ENCODE measurements around the gene NR2F1. TPM values are rescaled to one million over a fixed set of nuclear protein-coding genes. Genes with fewer than 3 reads are reported as not detected.

NR2F1 gene
- total RNA-seq, 6 experiments from 2014 or later = 5.3 to 12.1 (median 9.4) TPM

DNA sequence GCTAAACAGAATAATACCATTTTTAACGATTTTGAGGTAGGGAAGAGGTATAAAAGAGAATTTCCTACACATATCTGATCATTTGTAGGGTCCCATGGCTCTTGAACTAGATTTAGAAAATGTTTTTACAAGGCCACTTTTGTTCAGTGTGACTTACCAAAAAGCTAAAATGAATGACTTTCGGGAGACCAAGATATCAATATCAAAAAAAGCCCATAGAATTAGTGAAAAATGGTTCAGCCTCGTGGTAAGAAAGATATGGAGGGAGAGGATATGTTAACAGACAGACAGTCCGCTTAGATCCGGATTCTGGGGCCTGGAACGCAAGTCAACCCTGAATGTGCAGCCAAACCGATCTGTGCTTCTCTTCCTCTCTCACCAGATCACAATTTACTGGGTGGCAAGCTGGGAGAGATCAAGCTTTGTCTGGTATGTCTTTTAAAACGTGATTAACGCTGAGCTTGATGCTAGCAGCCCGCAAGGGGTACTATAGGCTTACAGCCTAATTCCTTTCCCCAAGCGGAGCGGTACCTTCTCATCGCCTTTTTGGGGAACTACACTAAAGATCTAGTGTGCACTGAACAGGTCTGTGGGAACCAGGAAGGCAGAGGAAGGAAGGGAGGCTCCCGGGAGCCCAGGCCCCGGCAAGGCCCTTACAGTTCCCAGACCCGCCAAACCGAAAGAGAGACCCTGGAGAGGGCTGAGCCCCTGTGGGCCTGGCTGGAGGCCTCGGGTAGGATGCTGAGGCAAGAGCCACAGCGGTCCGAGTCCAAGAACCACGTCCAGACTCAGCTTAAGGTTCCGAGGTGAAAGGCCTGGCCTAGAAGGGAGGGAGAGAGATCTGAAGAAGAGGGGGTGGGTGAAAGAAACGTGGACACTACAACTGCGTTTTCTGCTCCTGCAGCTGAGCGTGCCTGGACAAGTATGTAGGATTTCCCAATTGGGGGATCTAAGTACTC lies 4.9 kb upstream of the NR2F1 start:
- Histone ChIP-seq H3K27me3 (peaks cover 0 to 6% of the 10 kb centered on the region in 2 donors), H3K4me3 (peak overlapping the region in 2 of 3 donors; percentile 53 to 61), H3K9me3 (no peaks in the 10 kb centered on the region), H3K4me1 (peaks cover 0 to 16% (median 0%) of the 10 kb centered on the region in 4 donors), H3K36me3 (no peaks in the 10 kb centered on the region), H3K27ac (peak overlapping the region; percentile 80 to 86 (median 83))
- 62% methylated on average over 25 of the region's 25 CpGs for WGBS (ENCODE audit: insufficient coverage, low coverage, low lambda C conversion rate, missing lambda C conversion rate)
- intact Hi-C loops (cut with DNase I) = no loop called here
- ATAC-seq (no peak), DNase-seq (no peak)
- no peak for TF ChIP-seq POLR2A (IDR thresholded peaks at IDR 0.05)
- TF ChIP-seq, protein P1, sequence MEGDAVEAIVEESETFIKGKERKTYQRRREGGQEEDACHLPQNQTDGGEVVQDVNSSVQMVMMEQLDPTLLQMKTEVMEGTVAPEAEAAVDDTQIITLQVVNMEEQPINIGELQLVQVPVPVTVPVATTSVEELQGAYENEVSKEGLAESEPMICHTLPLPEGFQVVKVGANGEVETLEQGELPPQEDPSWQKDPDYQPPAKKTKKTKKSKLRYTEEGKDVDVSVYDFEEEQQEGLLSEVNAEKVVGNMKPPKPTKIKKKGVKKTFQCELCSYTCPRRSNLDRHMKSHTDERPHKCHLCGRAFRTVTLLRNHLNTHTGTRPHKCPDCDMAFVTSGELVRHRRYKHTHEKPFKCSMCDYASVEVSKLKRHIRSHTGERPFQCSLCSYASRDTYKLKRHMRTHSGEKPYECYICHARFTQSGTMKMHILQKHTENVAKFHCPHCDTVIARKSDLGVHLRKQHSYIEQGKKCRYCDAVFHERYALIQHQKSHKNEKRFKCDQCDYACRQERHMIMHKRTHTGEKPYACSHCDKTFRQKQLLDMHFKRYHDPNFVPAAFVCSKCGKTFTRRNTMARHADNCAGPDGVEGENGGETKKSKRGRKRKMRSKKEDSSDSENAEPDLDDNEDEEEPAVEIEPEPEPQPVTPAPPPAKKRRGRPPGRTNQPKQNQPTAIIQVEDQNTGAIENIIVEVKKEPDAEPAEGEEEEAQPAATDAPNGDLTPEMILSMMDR (IDR thresholded peaks at IDR 0.05) = no peak

DNA sequence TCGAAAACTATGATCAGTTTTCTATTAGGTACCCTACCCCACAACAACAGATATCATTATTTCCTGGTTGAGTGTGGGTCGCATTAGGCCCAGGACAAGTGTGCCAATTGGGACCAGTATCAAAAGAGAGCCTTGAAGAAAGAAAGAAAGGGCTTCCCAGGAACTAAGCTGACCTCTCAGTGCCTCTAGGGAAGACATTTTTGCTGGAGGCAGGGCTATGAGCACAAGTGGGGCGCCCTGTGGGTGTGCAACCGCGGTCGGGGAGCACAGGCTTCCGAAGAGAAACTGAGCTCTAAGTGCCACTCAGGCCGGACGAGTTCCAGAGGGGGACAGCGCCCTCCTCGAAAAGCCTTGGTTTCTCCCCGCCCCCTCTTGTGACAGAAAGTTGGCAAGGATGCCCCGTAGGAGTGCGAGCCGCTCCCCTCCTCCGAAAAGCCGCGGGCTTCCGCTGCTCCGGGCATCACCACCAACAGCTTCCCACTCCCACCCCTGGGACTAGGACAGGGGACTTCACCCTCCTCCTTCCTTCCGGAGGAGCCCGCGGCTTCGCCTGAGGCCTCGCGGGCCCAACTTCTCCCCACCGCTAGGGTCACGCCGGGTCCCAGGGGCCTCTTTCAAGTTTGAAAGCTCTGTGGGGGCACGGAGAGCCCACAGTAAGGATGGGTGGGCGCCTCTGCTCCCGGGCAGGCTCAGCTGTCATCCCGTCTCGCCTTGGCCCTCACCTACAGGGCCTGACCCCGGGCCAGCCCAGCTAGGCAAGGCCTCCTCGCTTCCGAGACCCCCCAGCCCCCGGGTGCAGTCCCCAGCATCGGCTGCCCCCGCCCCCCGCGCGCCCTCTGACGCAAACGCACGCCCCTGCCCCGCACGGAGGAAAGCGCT lies 4.0 kb upstream of the NR2F1 start:
- H3K4me3 ChIP-seq = peak overlapping the region; percentile 47 to 61 (median 53)
- peak overlapping the region; percentile 80 to 86 (median 83) for H3K27ac ChIP-seq
- WGBS (ENCODE audit: insufficient coverage, low coverage, low lambda C conversion rate, missing lambda C conversion rate) = 13% methylated on average over 11 of the region's 49 CpGs
- DNase-seq = peak in 1 of 3 donors; percentile 64
- peaks cover 0 to 4% of the 10 kb centered on the region in 2 donors for H3K27me3 ChIP-seq
- peaks cover 0 to 16% (median 0%) of the 10 kb centered on the region in 4 donors for H3K4me1 ChIP-seq
- no peaks in the 10 kb centered on the region for H3K36me3 ChIP-seq
- intact Hi-C loops (cut with DNase I) = no loop called here
- no peaks in the 10 kb centered on the region for H3K9me3 ChIP-seq
- peak; percentile 5 to 35 (median 15) for ATAC-seq
- no peak for TF ChIP-seq POLR2A (IDR thresholded peaks at IDR 0.05)
- TF ChIP-seq, protein P1 (IDR thresholded peaks at IDR 0.05) = no peak

DNA sequence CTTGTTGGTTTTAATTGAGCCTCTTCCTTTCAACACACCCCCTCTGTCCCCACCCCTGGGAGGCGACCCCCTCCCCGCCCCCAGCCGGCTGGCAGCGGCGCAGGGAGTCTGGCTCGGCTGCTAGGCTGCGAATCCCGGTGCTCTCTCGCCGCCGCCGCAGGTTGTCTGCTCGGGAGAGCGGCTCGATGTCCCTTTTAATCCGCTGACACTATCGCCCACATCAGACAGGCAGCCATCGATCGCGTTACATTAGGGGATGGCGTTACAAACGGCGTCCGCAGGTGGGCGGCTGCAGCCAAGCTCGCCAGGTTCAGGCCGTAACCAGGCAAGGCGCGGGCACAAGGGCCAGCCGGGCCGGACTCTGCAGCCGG lies 3.3 kb upstream of the NR2F1 start:
- DNase-seq = peak in 1 of 3 donors; percentile 46
- Histone ChIP-seq H3K27me3 (peaks cover 0 to 4% of the 10 kb centered on the region in 2 donors), H3K4me3 (peak overlapping the region; percentile 47 to 61 (median 53)), H3K4me1 (peaks cover 0 to 16% (median 0%) of the 10 kb centered on the region in 4 donors), H3K27ac (peak overlapping the region; percentile 80 to 86 (median 83)), H3K9me3 (no peaks in the 10 kb centered on the region), H3K36me3 (no peaks in the 10 kb centered on the region)
- 2% methylated on average over 22 of the region's 32 CpGs for WGBS (ENCODE audit: insufficient coverage, low coverage, low lambda C conversion rate, missing lambda C conversion rate)
- peak in 2 of 4 donors; percentile 20 to 27 for ATAC-seq
- no peak for TF ChIP-seq POLR2A (IDR thresholded peaks at IDR 0.05)
- TF ChIP-seq, protein P1 (IDR thresholded peaks at IDR 0.05) = no peak
- intact Hi-C loops (cut with DNase I) = no loop called here
